Measurements from ENCODE around the gene KCNQ5.

DNA sequence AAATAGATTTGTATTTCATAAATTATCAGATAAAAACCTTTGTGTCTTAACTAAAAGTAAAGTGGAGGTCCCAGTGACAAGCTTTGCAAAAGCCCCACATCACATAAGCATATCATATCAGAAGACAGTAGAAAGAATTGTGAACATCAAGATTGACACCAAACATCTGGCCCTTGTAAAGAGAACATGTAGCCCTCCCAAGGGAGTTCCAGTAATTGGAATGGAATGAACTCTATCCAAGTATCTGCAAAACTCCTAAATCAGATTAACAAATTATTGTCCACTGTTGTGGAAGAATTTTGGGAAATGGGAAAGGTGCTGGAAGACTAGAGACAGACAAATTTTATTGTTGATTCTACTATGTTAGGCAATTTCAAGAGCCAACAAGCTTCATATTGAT is 268.8 kb downstream of the KCNQ5 start:
- no peak for TF ChIP-seq EZH2 (IDR thresholded peaks at IDR 0.05; ENCODE audit: borderline replicate concordance, low read length)
- TF ChIP-seq CTCF (IDR thresholded peaks at IDR 0.05; ENCODE audit: low read length): no peak
